ENCODE data around the gene ADAM12. TPM values are rescaled to one million over a fixed set of nuclear protein-coding genes. Genes with fewer than 3 reads are reported as not detected.
A peak's percentile ranks its signal among the peaks of the same experiment; 100 is the strongest.

The ADAM12 gene
- total and polyA plus RNA-seq, 8 donors: 0.03 to 3.7 (median 0.15) TPM

DNA sequence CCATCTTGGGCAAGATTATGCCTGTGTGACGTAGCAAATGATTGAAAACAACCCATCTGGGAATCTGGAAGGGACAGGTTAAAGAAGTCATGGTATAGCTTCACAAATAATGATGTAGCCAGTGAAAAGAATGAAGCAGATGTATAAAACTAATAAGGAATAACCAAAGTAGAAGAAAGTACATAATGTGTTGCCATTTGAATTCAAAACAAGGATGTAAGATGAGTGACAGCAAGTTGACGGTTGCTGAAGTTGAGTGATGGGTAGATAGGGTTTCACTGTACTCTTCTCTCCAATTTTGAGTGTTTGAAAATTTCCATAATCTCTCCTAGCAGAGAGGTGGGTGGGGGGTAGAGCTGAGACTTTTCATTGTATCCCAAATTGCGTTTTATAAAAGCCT is 358.3 kb downstream of the ADAM12 start:
- H3K27ac ChIP-seq: no peak overlapping the region
- no peaks in the 10 kb centered on the region for H3K4me1 ChIP-seq
- DNase-seq (no peak), FAIRE-seq (no peak), ATAC-seq (no peak)
- intact Hi-C loops (cut with DNase I): no loop called here
- no peak overlapping the region for H3K4me3 ChIP-seq
- TF ChIP-seq, protein P1, sequence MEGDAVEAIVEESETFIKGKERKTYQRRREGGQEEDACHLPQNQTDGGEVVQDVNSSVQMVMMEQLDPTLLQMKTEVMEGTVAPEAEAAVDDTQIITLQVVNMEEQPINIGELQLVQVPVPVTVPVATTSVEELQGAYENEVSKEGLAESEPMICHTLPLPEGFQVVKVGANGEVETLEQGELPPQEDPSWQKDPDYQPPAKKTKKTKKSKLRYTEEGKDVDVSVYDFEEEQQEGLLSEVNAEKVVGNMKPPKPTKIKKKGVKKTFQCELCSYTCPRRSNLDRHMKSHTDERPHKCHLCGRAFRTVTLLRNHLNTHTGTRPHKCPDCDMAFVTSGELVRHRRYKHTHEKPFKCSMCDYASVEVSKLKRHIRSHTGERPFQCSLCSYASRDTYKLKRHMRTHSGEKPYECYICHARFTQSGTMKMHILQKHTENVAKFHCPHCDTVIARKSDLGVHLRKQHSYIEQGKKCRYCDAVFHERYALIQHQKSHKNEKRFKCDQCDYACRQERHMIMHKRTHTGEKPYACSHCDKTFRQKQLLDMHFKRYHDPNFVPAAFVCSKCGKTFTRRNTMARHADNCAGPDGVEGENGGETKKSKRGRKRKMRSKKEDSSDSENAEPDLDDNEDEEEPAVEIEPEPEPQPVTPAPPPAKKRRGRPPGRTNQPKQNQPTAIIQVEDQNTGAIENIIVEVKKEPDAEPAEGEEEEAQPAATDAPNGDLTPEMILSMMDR (IDR thresholded peaks at IDR 0.05): no peak
- no peaks in the 10 kb centered on the region for H3K36me3 ChIP-seq
- 78 to 82% methylated on average over 3 of the region's 3 CpGs for WGBS, 2 donors
- H3K27me3 ChIP-seq: no peaks in the 10 kb centered on the region
- H3K9me3 ChIP-seq: no peaks in the 10 kb centered on the region

DNA sequence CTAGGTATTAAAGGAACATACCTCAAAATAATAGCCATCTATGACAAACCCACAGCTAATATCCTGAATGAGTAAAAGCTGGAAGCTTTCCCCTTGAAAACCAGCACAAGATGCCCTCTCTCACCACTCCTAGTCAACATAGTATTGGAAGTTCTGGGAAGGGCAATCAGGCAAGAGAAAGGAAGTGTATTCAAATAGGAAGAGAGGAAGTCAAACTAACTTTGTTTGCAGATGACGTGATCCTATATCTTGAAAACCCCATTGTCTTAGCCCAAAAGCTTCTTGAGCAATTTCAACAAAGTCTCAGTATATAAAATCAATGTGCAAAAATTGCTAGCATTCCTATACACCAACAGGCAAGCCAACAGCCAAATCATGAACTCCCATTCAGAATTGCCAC is 360.6 kb downstream of the ADAM12 start:
- Histone ChIP-seq H3K27me3 (no peaks in the 10 kb centered on the region), H3K4me3 (no peak overlapping the region), H3K4me1 (no peaks in the 10 kb centered on the region), H3K36me3 (no peaks in the 10 kb centered on the region), H3K27ac (no peak overlapping the region), H3K9me3 (no peaks in the 10 kb centered on the region)
- TF ChIP-seq, protein P1 (IDR thresholded peaks at IDR 0.05): no peak
- DNase-seq (no peak), ATAC-seq (no peak), FAIRE-seq (no peak)
- intact Hi-C loops (cut with DNase I): no loop called here
- 83 to 86% methylated on average over 1 of the region's 1 CpG for WGBS, 2 donors

DNA sequence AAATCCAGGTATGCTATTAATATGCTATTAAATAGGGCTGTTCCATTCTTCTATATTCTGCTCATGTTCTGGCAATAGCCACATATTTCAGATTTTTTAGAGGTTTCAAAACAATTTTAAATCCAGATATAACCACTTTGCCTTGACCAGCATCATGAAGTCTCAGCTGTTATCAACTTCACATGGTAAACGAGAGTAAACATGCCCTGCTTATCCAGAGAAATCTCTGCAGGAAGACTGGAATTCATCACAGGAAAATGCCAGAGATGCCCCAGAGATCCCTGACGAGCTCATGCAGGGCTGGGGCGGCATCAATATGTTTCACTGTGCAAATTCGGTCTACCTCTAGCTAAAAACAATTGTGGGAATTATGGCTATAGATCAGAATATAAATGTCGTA is 365.4 kb downstream of the ADAM12 start:
- H3K27ac ChIP-seq: no peak overlapping the region
- H3K4me1 ChIP-seq: peaks cover 0 to 3% (median 0%) of the 10 kb centered on the region in 3 donors
- no peaks in the 10 kb centered on the region for H3K36me3 ChIP-seq
- H3K4me3 ChIP-seq: no peak overlapping the region
- intact Hi-C loops (cut with DNase I): no loop called here
- H3K9me3 ChIP-seq: no peaks in the 10 kb centered on the region
- FAIRE-seq (no peak), ATAC-seq (no peak), DNase-seq (no peak)
- TF ChIP-seq, protein P1 (IDR thresholded peaks at IDR 0.05): no peak
- 88 to 95% methylated on average over 5 of the region's 5 CpGs for WGBS, 2 donors
- H3K27me3 ChIP-seq: no peaks in the 10 kb centered on the region

DNA sequence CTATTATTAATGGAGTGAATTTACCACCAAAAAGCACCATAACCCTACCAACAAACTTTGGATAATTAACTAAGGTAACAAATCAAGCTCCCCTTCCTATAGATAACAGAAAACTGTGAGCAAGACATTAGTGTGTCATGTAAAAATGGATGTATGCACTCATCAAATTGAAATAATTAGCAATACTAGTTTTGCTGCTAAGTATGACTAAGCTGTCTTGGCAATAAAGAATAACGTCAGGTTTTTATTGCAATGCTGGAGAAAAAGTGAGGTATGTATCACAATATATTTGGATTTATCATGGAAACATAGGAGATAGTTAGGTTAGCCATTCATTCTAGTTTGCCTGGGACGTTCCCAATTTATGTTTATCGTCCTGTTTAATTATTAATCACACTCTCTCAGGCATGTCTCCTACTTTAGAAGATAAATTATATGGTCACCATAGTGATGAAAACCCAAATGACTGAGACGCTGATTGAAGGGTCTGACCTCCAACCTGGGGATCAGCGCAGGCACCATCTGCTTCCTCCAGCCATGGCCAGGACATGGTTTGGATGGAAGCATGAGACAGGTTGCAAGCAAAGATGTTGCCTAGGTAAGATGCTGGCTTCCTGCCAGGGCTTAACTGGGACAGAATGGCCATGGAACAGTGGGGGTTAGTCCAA is 366.3 kb downstream of the ADAM12 start:
- TF ChIP-seq, protein P1 (IDR thresholded peaks at IDR 0.05): no peak
- H3K9me3 ChIP-seq: no peaks in the 10 kb centered on the region
- no peak overlapping the region for H3K4me3 ChIP-seq
- intact Hi-C loops (cut with DNase I): no loop called here
- WGBS, 2 donors: 31 to 33% methylated on average over 5 of the region's 5 CpGs
- ATAC-seq (peak in 1 of 4 donors; percentile 18), DNase-seq (peak in 1 of 6 donors; percentile 23), FAIRE-seq (no peak)
- peaks cover 0 to 3% (median 0%) of the 10 kb centered on the region in 3 donors for H3K4me1 ChIP-seq
- no peak overlapping the region for H3K27ac ChIP-seq
- H3K27me3 ChIP-seq: no peaks in the 10 kb centered on the region
- H3K36me3 ChIP-seq: no peaks in the 10 kb centered on the region

DNA sequence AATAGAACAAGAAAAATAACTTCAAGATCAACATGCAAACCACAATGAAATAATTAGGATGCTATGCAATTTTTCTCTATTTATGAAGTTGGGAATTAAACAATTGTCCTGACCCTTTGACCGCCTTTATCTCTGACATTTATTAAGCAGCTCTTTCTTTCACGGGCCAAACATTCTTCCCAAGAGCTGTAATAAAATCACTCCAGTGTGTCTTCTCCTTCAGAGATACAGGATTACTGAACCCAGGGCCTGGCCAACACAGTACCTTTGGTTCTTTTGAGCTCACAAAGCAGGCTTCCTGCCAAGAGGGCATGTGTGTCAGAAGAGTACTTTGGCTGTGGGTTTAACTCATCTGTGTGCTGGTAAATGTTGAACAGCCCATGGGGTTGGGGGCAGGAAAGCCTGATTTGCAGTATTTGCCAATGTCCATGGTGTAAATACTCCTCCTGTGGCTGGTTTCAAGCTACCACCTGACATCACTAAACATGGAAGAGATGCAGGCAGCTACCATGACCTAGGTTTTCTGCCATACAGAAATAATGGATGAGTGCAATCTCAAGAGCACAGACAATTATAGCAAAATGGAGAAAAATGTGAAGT is 370.2 kb downstream of the ADAM12 start:
- Histone ChIP-seq H3K36me3 (no peaks in the 10 kb centered on the region), H3K4me3 (no peak overlapping the region), H3K9me3 (no peaks in the 10 kb centered on the region), H3K4me1 (peaks cover 0 to 3% (median 0%) of the 10 kb centered on the region in 3 donors), H3K27ac (peak overlapping the region in 2 of 4 donors; percentile 15 to 45), H3K27me3 (no peaks in the 10 kb centered on the region)
- TF ChIP-seq, protein P1 (IDR thresholded peaks at IDR 0.05): no peak
- intact Hi-C loops (cut with DNase I): no loop called here
- FAIRE-seq: no peak
- 57 to 63% methylated on average over 2 of the region's 2 CpGs for WGBS, 2 donors
- peak in 1 of 6 donors; percentile 26 for DNase-seq
- ATAC-seq: peak in 3 of 4 donors; percentile 23 to 51 (median 27)
